Caco-2 (cell line): ENCODE results near the gene CNTD1. TPM values are rescaled to one million over a fixed set of nuclear protein-coding genes. Genes with fewer than 3 reads are reported as not detected.

ENCODE experiments used
- BruUV-seq: library from RNA; stranded (reverse); fragments of 400-500 nt; replicated peaks from 2 replicates; lab custom pipeline; 2021; lab: Mats Ljungman, UMichigan
- CTCF ChIA-PET: fragments of 300-600 bp; sonication (Branson Sonifier 250); formaldehyde crosslinking; loops from one replicate; lab custom pipeline; 2022; ENCODE audit warnings: antibody characterized with exemption; lab: Charles Lee
- POLR2A ChIA-PET: fragments of 300-600 bp; sonication (Branson Sonifier 250); formaldehyde crosslinking; loops from one replicate; lab custom pipeline; 2022; ENCODE audit warnings: antibody characterized with exemption; lab: Charles Lee
- DNase-seq, 2 experiments: peaks; one replicate each; pipeline versions ENCODE4 v3.0.0 to v3.0.0-alpha.2; 2020 to 2022
- H3K27me3 ChIP-seq: replicated peaks from 2 replicates; pipeline ENCODE4 v1.6.0; 2011; ENCODE audit warnings: low read length; ENCODE audit not compliant: control insufficient read depth, insufficient read depth
- H3K36me3 ChIP-seq: 2 replicates; pipeline ENCODE4 v1.5.1; 2011; ENCODE audit warnings: low read length; ENCODE audit not compliant: control insufficient read depth, insufficient read depth
- H3K4me1 ChIP-seq: fragments of 250-450 bp; sonication (Bioruptor Pico); 2 replicates; pipeline ENCODE4 v1.5.1; 2020; ENCODE audit warnings: mild to moderate bottlenecking
- H3K4me3 ChIP-seq: 2 replicates; pipeline ENCODE4 v1.5.1; 2011; ENCODE audit warnings: low read depth, mild to moderate bottlenecking, control low read depth, low read length
- H3K9me3 ChIP-seq: fragments of 250-450 bp; sonication (Bioruptor Pico); 2 replicates; pipeline ENCODE4 v1.5.1; 2020; ENCODE audit warnings: mild to moderate bottlenecking, moderate library complexity
- H3K27ac Mint-ChIP-seq: one replicate; pipeline ENCODE4 v1.8.0; 2022; ENCODE audit warnings: mixed read lengths; ENCODE audit not compliant: unreplicated experiment
- H3K27me3 Mint-ChIP-seq: one replicate; pipeline ENCODE4 v1.8.0; 2022; ENCODE audit warnings: mixed read lengths; ENCODE audit not compliant: insufficient read depth, unreplicated experiment
- H3K36me3 Mint-ChIP-seq: one replicate; pipeline ENCODE4 v1.8.0; 2022; ENCODE audit warnings: mild to moderate bottlenecking, mixed read lengths; ENCODE audit not compliant: insufficient read depth, unreplicated experiment
- H3K4me1 Mint-ChIP-seq: one replicate; pipeline ENCODE4 v1.8.0; 2022; ENCODE audit warnings: low read depth, mixed read lengths; ENCODE audit not compliant: unreplicated experiment
- H3K4me3 Mint-ChIP-seq: one replicate; pipeline ENCODE4 v1.8.0; 2022; ENCODE audit warnings: mild to moderate bottlenecking, moderate library complexity, mixed read lengths; ENCODE audit not compliant: unreplicated experiment
- H3K9me3 Mint-ChIP-seq: one replicate; pipeline ENCODE4 v1.8.0; 2022; ENCODE audit warnings: mixed read lengths; ENCODE audit not compliant: unreplicated experiment
- intact Hi-C: fragments of 100-400 bp; cut with micrococcal nuclease; formaldehyde crosslinking; loops from one replicate; pipeline ENCODE4 v1.10.0; 2022; ENCODE audit not compliant: unreplicated experiment
- total RNA-seq: library from RNA; stranded (reverse); gene quantifications from 2 replicates; pipeline ENCODE4 v1.2.3, GENCODE V29; 2022
- TF ChIP-seq, protein P1 (sequence below), 2 experiments: fragments of 200-600 bp in 1 of 2; IDR thresholded peaks; 1 replicate in 1 of 2; 2 replicates in 1 of 2; pipeline versions ENCODE4 v1.5.1 to v1.8.0; 2011 to 2022; ENCODE audit warnings: antibody characterized with exemption in 1 of 2, control low read depth in 1 of 2, inconsistent platforms in 1 of 2, low read depth in 1 of 2, low read length in 1 of 2, mild to moderate bottlenecking in 1 of 2, moderate library complexity in 1 of 2; ENCODE audit not compliant: insufficient read depth in 1 of 2, severe bottlenecking in 1 of 2, unreplicated experiment in 1 of 2

Gene CNTD1
- total RNA-seq, 1 experiment from 2014 or later = 1.7 TPM

DNA sequence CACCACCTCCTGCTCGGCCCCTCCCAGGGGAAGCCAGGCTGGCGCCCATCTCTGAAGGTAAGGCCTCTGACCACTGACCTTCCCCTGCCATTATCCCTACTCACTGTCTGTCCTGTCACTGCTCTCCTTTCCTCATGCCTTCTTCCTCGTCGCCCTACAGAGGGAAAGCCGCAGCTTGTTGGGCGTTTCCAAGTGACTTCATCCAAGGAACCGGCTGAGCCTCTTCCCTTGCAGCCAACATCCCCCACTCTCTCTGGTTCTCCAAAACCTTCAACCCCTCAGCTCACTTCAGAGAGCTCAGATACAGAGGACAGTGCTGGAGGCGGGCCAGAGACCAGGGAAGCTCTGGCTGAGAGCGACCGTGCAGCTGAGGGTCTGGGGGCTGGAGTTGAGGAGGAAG, 3.2 kb upstream of the CNTD1 start:
- H3K4me1 ChIP-seq = peaks cover 10% of the 10 kb centered on the region
- peaks cover 8% of the 10 kb centered on the region for H3K4me1 Mint-ChIP-seq
- ChIA-PET POLR2A (no interaction called here), CTCF (interaction anchor here (0.8 kb wide), 1 partner anchor 29 kb away, joined by 3 read pairs; the partner anchor contains the start of gene BECN1)
- no peak overlapping the region for H3K4me3 ChIP-seq
- H3K27me3 ChIP-seq = no peaks in the 10 kb centered on the region
- H3K4me3 Mint-ChIP-seq = no peak overlapping the region
- H3K9me3 Mint-ChIP-seq = peaks cover under 1% of the 10 kb centered on the region
- H3K27ac Mint-ChIP-seq = no peak overlapping the region
- H3K36me3 ChIP-seq = peaks cover 1% of the 10 kb centered on the region; the same call in 1 of the 2 replicates
- no TSS peak for BruUV-seq
- no peaks in the 10 kb centered on the region for H3K27me3 Mint-ChIP-seq
- no peaks in the 10 kb centered on the region for H3K9me3 ChIP-seq
- no peak for DNase-seq
- TF ChIP-seq, protein P1, sequence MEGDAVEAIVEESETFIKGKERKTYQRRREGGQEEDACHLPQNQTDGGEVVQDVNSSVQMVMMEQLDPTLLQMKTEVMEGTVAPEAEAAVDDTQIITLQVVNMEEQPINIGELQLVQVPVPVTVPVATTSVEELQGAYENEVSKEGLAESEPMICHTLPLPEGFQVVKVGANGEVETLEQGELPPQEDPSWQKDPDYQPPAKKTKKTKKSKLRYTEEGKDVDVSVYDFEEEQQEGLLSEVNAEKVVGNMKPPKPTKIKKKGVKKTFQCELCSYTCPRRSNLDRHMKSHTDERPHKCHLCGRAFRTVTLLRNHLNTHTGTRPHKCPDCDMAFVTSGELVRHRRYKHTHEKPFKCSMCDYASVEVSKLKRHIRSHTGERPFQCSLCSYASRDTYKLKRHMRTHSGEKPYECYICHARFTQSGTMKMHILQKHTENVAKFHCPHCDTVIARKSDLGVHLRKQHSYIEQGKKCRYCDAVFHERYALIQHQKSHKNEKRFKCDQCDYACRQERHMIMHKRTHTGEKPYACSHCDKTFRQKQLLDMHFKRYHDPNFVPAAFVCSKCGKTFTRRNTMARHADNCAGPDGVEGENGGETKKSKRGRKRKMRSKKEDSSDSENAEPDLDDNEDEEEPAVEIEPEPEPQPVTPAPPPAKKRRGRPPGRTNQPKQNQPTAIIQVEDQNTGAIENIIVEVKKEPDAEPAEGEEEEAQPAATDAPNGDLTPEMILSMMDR (IDR thresholded peaks at IDR 0.05; ENCODE audit: insufficient read depth in 1 of 2, low read depth in 1 of 2, low read length in 1 of 2, severe bottlenecking in 1 of 2, unreplicated experiment in 1 of 2) = no peak
- H3K36me3 Mint-ChIP-seq = peaks cover 6% of the 10 kb centered on the region
- intact Hi-C loops = no loop called here

DNA sequence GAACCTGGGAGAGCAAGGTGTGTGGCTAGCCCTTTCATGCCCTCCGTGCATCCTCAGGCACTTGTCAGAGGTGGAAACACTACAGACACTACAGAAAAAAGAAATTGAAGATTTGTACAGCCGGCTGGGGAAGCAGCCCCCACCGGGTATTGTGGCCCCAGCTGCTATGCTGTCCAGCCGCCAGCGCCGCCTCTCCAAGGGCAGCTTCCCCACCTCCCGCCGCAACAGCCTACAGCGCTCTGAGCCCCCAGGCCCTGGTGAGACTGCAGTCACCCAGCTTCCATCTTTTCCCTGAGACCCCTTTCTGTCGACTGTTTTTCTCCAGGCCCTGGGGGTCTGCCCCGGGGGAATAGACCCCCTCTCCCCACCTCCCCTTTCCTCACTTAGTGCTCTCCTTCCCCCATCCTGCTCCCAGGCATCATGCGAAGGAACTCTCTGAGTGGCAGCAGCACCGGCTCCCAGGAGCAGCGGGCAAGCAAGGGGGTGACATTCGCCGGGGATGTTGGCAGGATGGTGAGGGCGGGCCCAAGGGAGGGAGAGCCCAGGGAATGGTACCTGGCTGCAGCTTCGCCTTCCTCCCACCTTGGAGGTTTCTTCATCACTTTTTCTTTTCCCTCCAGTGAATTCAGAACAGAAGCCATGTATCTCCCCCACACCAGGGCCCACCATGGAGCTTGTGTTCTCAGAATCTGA, 2.4 kb upstream of the CNTD1 start:
- Mint-ChIP-seq H3K4me3 (no peak overlapping the region), H3K27ac (no peak overlapping the region), H3K4me1 (peaks cover 8% of the 10 kb centered on the region), H3K27me3 (no peaks in the 10 kb centered on the region), H3K9me3 (no peaks in the 10 kb centered on the region), H3K36me3 (peaks cover 6% of the 10 kb centered on the region)
- BruUV-seq = no TSS peak
- Histone ChIP-seq H3K4me3 (no peak overlapping the region), H3K9me3 (no peaks in the 10 kb centered on the region), H3K4me1 (peaks cover 10% of the 10 kb centered on the region), H3K36me3 (0 out of 2 replicates have a peak, but pooled peaks cover 1% of the 10 kb centered on the region), H3K27me3 (no peaks in the 10 kb centered on the region)
- intact Hi-C loops = no loop called here
- DNase-seq = no peak
- ChIA-PET CTCF (interaction anchor here (0.8 kb wide), 1 partner anchor 28 kb away, joined by 3 read pairs; the partner anchor contains the start of gene BECN1), POLR2A (no interaction called here)
- TF ChIP-seq, protein P1 (IDR thresholded peaks at IDR 0.05; ENCODE audit: insufficient read depth in 1 of 2, low read depth in 1 of 2, low read length in 1 of 2, severe bottlenecking in 1 of 2, unreplicated experiment in 1 of 2) = no peak

DNA sequence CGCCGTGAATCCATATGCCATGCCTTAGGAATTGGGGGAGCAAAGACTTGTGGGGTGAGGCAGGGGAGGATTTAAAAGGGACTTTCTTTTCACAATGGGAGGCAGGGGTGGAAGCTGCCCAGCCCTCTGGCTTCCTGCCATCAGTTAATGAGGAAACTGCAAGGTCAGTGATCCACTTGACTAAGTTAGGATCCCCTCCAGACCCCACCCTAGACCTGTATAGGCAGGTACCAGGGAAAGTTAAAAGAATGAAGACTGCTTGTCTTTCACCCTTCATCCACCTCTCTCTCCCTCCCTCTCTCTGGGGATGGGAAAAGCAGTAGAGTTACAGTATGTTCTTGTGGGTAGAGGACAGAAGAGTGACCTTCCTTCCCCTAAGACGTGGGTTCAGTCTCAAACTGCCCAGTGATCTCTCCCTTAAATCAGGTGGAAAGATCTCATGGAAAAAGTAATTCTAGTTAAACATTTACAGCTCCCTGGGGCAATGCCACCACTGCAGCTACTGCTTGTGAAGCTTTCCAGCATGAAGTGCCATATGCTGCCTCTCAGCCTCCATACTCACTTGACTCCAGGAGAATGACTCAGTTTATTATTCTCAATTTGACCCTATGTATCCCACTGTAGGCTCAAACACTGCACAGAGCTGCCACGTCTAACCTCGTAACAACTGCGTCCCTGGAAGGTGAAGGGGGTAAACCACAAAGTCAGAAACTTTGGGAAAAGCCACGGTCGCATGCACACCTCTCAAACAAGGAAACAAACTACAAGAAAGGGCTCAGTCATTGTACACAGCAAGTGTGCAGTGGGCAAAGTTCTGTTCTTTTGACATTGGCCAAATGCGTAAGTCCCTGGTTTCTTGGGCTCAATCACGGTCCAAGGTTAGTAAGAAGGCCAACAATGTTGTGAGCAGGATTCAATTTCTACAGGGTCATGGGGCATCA, 1.3 kb upstream of the CNTD1 start:
- no peak for DNase-seq
- Mint-ChIP-seq H3K4me3 (peak overlapping the region; percentile 77), H3K36me3 (peaks cover 6% of the 10 kb centered on the region), H3K27ac (no peak overlapping the region), H3K27me3 (no peaks in the 10 kb centered on the region), H3K9me3 (no peaks in the 10 kb centered on the region), H3K4me1 (peaks cover 8% of the 10 kb centered on the region)
- Histone ChIP-seq H3K27me3 (no peaks in the 10 kb centered on the region), H3K4me3 (peak overlapping the region; percentile 72), H3K36me3 (0 out of 2 replicates have a peak, but pooled peaks cover 1% of the 10 kb centered on the region), H3K4me1 (peaks cover 11% of the 10 kb centered on the region), H3K9me3 (no peaks in the 10 kb centered on the region)
- CTCF ChIA-PET = interaction anchor here (1.1 to 1.9 kb wide), 2 partner anchors 23 to 27 kb away, joined by 3 to 11 read pairs; partner anchors contain the start of gene BECN1
- TF ChIP-seq, protein P1 (IDR thresholded peaks at IDR 0.05; ENCODE audit: insufficient read depth in 1 of 2, low read depth in 1 of 2, low read length in 1 of 2, severe bottlenecking in 1 of 2, unreplicated experiment in 1 of 2) = no peak
- intact Hi-C loops = no loop called here
- BruUV-seq = no TSS peak
- POLR2A ChIA-PET = interaction anchor here (1.9 to 2.0 kb wide), 2 partner anchors 24 to 26 kb away, joined by 7 to 12 read pairs; partner anchors contain the start of genes BECN1 and VPS25
